Right cardiac atrium (tissue), 5 donors: ENCODE measurements around the gene NECAP2. TPM values are rescaled to one million over a fixed set of nuclear protein-coding genes. Genes with fewer than 3 reads are reported as not detected.
A peak's percentile ranks its signal among the peaks of the same experiment; 100 is the strongest.
"Not testable (repeated sequence)": the region's sequence is repeated elsewhere in the genome, so short reads cannot be mapped to it uniquely, and the experiment has no call there.

Experiments used
- ATAC-seq, 2 donors: fragments of 200-7000 bp; cut with Tn5 transposase; one replicate each; pipeline versions ENCODE4 v1.8.0 to v1.9.1; 2020; ENCODE audit warnings: moderate library complexity in 2 of 2, mild to moderate bottlenecking in 1 of 2
- DNase-seq, 3 donors: peaks; one replicate each; pipeline ENCODE4 v3.0.0-alpha.2; 2020
- H3K27ac ChIP-seq: one replicate; pipeline ENCODE4 v1.5.1; 2013; ENCODE audit warnings: mild to moderate bottlenecking, low read length, control low read depth, moderate library complexity
- H3K27me3 ChIP-seq: one replicate; pipeline ENCODE4 v1.6.1; 2013; ENCODE audit not compliant: control insufficient read depth, insufficient read depth
- H3K4me1 ChIP-seq: one replicate; pipeline ENCODE4 v1.6.1; 2013; ENCODE audit warnings: low read length; ENCODE audit not compliant: control insufficient read depth, insufficient read depth
- H3K4me3 ChIP-seq: one replicate; pipeline ENCODE4 v1.5.1; 2013; ENCODE audit warnings: low read length, control low read depth
- H3K9me3 ChIP-seq: one replicate; pipeline ENCODE4 v1.6.1; 2013; ENCODE audit warnings: low read length; ENCODE audit not compliant: control insufficient read depth
- WGBS: extraction: QIAGEN DNeasy Blood & Tissue Kit; methylation state at CpG from one replicate; pipeline ENCODE4 v1.1.7; 2013; 5-methylcytosine and 5-hydroxymethylcytosine counted together
- intact Hi-C, 4 donors: fragments of 100-400 bp; cut with DNase I; formaldehyde crosslinking; loops; one replicate each; pipeline versions ENCODE4 v1.11.0 to v1.14.0; 2022 to 2023
- polyA plus RNA-seq: library from polyadenylated mRNA; stranded (reverse); fragments of 200-250 nt; gene quantifications from one replicate; pipeline ENCODE4 v1.2.3, GENCODE V29; 2013
- total RNA-seq, 4 donors: library from RNA; stranded (reverse); fragmentation: NEBNext Ultra II Directional; extraction: Animal tissue kit (Norgen Biotek cat#: 25700); gene quantifications; one replicate each; pipeline ENCODE4 v1.2.1, GENCODE V29; 2021
- donor health status: healthy with polysubstance abuse.
- donor health status: DM: no; HTN: yes; CAD: no.
- donor health status: DM: no; HTN: no; CAD: no.
- donor health status: DM: no; HTN: yes; CAD: no; lungs with severe emphysema.
- donor health status: DM: yes; HTN: yes; CAD: no.

Gene NECAP2
- total and polyA plus RNA-seq, 5 donors, result 14.1 to 19.0 (median 17.6) TPM

- no peak overlapping the region for H3K4me3 ChIP-seq
- no peaks in the 10 kb centered on the region for H3K4me1 ChIP-seq
- no peak overlapping the region for H3K27ac ChIP-seq
- no peak for ATAC-seq
- no peaks in the 10 kb centered on the region for H3K27me3 ChIP-seq
- intact Hi-C loops, result no loop called here
- no peak for DNase-seq
- 94% methylated on average over 3 of the region's 3 CpGs for WGBS
- no peaks in the 10 kb centered on the region for H3K9me3 ChIP-seq
Measured at GRCh38 chr1:16461681-16462080, 21.2 kb downstream of the NECAP2 start.

GRCh38 chr1:16462773-16463330 lies 22.3 kb downstream of the NECAP2 start:
- Histone ChIP-seq H3K4me1 (no peaks in the 10 kb centered on the region), H3K27me3 (no peaks in the 10 kb centered on the region), H3K9me3 (no peaks in the 10 kb centered on the region), H3K27ac (no peak overlapping the region), H3K4me3 (no peak overlapping the region)
- intact Hi-C loops, result no loop called here
- WGBS, result 88% methylated on average over 7 of the region's 7 CpGs
- ATAC-seq (no peak), DNase-seq (no peak)

GRCh38 chr1:16464917-16465625 lies 24.5 kb downstream of the NECAP2 start:
- no peak overlapping the region for H3K27ac ChIP-seq
- 87% methylated on average over 21 of the region's 21 CpGs for WGBS
- no peaks in the 10 kb centered on the region for H3K4me1 ChIP-seq
- intact Hi-C loops, result no loop called here
- no peak for ATAC-seq
- H3K9me3 ChIP-seq, result no peaks in the 10 kb centered on the region
- H3K4me3 ChIP-seq, result no peak overlapping the region
- H3K27me3 ChIP-seq, result no peaks in the 10 kb centered on the region
- no peak for DNase-seq

GRCh38 chr1:16468558-16468957 lies 28.0 kb downstream of the NECAP2 start:
- no peak for ATAC-seq
- 80% methylated on average over 3 of the region's 3 CpGs for WGBS

GRCh38 chr1:16474166-16474800 lies 33.8 kb downstream of the NECAP2 start:
- H3K27me3 ChIP-seq, result no peaks in the 10 kb centered on the region

More at GRCh38 chr1:16468558-16468957, 28.0 kb downstream of the NECAP2 start:
- H3K27ac ChIP-seq, result no peak overlapping the region
- no peak for DNase-seq
- no peaks in the 10 kb centered on the region for H3K27me3 ChIP-seq
- H3K4me1 ChIP-seq, result no peaks in the 10 kb centered on the region
- intact Hi-C loops, result no loop called here
- no peaks in the 10 kb centered on the region for H3K9me3 ChIP-seq
- no peak overlapping the region for H3K4me3 ChIP-seq

GRCh38 chr1:16474891-16475290 lies 34.4 kb downstream of the NECAP2 start:
- DNase-seq, H3K4me3 ChIP-seq, H3K4me1 ChIP-seq, H3K27ac ChIP-seq, intact Hi-C loops, ATAC-seq, H3K9me3 ChIP-seq, H3K27me3 ChIP-seq: not testable (repeated sequence)
- 97% methylated on average over 2 of the region's 2 CpGs for WGBS

More at GRCh38 chr1:16474166-16474800, 33.8 kb downstream of the NECAP2 start:
- WGBS, result 95% methylated on average over 28 of the region's 28 CpGs
- no peak overlapping the region for H3K4me3 ChIP-seq
- intact Hi-C loops, result no loop called here
- H3K27ac ChIP-seq, result no peak overlapping the region
- ATAC-seq, result peak in 1 of 2 donors; percentile 55
- peak in 1 of 3 donors; percentile 59 for DNase-seq
- no peaks in the 10 kb centered on the region for H3K4me1 ChIP-seq
- no peaks in the 10 kb centered on the region for H3K9me3 ChIP-seq

GRCh38 chr1:16475771-16476770 lies 35.5 kb downstream of the NECAP2 start:
- H3K9me3 ChIP-seq, H3K27me3 ChIP-seq, DNase-seq, H3K27ac ChIP-seq, H3K4me3 ChIP-seq, intact Hi-C loops, H3K4me1 ChIP-seq: not testable (repeated sequence)
- WGBS, result 92% methylated on average over 29 of the region's 29 CpGs
- ATAC-seq, result peak; percentile 27 to 45

- 95% methylated on average over 12 of the region's 12 CpGs for WGBS
- no peak for DNase-seq
- no peaks in the 10 kb centered on the region for H3K4me1 ChIP-seq
- no peaks in the 10 kb centered on the region for H3K9me3 ChIP-seq
- H3K27ac ChIP-seq, result no peak overlapping the region
- ATAC-seq, result no peak
- intact Hi-C loops, result no loop called here
- H3K4me3 ChIP-seq, result no peak overlapping the region
- no peaks in the 10 kb centered on the region for H3K27me3 ChIP-seq
Measured at GRCh38 chr1:16478091-16478490, 37.6 kb downstream of the NECAP2 start.

GRCh38 chr1:16483146-16483545 lies 42.6 kb downstream of the NECAP2 start:
- peak in 1 of 2 donors; percentile 10 for ATAC-seq
- H3K27ac ChIP-seq, H3K4me1 ChIP-seq, DNase-seq, H3K9me3 ChIP-seq, H3K4me3 ChIP-seq, H3K27me3 ChIP-seq, intact Hi-C loops: not testable (repeated sequence)
- 97% methylated on average over 26 of the region's 26 CpGs for WGBS

- H3K9me3 ChIP-seq, H3K4me1 ChIP-seq, H3K27ac ChIP-seq, H3K27me3 ChIP-seq, intact Hi-C loops, H3K4me3 ChIP-seq, DNase-seq: not testable (repeated sequence)
- 87% methylated on average over 45 of the region's 45 CpGs for WGBS
- peak; percentile 11 to 26 for ATAC-seq
Measured at GRCh38 chr1:16483639-16484500, 43.3 kb downstream of the NECAP2 start.
